ENCODE results near the gene NEDD1.

The NEDD1 gene

GRCh38 chr12:96906849-96907670 is at the start of gene NEDD1:
Gene NEDD1, plus strand, starts transcription at chr12:96907257. Its CDS starts 2,503 bp downstream, at chr12:96909760.
- peak; percentile 5 for DNase-seq

GRCh38 chr12:96858162-96858561 is 48.9 kb upstream of the NEDD1 start:
- DNase-seq = no peak

GRCh38 chr12:96861656-96862055 is 45.4 kb upstream of the NEDD1 start:
- no peak for DNase-seq

- DNase-seq = no peak
Observed at GRCh38 chr12:96862326-96862725, 44.7 kb upstream of the NEDD1 start.

GRCh38 chr12:96864335-96864734 is 42.7 kb upstream of the NEDD1 start:
- no peak for DNase-seq

GRCh38 chr12:96866801-96867590 is 40.1 kb upstream of the NEDD1 start:
- no peak for DNase-seq

- no peak for DNase-seq
Observed at GRCh38 chr12:96870946-96871345, 36.1 kb upstream of the NEDD1 start.

GRCh38 chr12:96872961-96873360 is 34.1 kb upstream of the NEDD1 start:
- no peak for DNase-seq

GRCh38 chr12:96874211-96874610 is 32.8 kb upstream of the NEDD1 start:
- DNase-seq = no peak

- no peak for DNase-seq
Observed at GRCh38 chr12:96876966-96877365, 30.1 kb upstream of the NEDD1 start.

- no peak for DNase-seq
Observed at GRCh38 chr12:96878704-96879103, 28.4 kb upstream of the NEDD1 start.

GRCh38 chr12:96879301-96879700 is 27.8 kb upstream of the NEDD1 start:
- no peak for DNase-seq

GRCh38 chr12:96880220-96880619 is 26.8 kb upstream of the NEDD1 start:
- no peak for DNase-seq

GRCh38 chr12:96881608-96882007 is 25.4 kb upstream of the NEDD1 start:
- DNase-seq = no peak

- no peak for DNase-seq
Observed at GRCh38 chr12:96882862-96883261, 24.2 kb upstream of the NEDD1 start.

GRCh38 chr12:96883571-96883970 is 23.5 kb upstream of the NEDD1 start:
- no peak for DNase-seq

GRCh38 chr12:96886998-96887677 is 19.9 kb upstream of the NEDD1 start:
- no peak for DNase-seq

- no peak for DNase-seq
Observed at GRCh38 chr12:96889273-96889933, 17.7 kb upstream of the NEDD1 start.

- no peak for DNase-seq
Observed at GRCh38 chr12:96890331-96890730, 16.7 kb upstream of the NEDD1 start.

- DNase-seq = no peak
Observed at GRCh38 chr12:96892104-96892503, 15.0 kb upstream of the NEDD1 start.

- no peak for DNase-seq
Observed at GRCh38 chr12:96897421-96897820, 9.6 kb upstream of the NEDD1 start.

GRCh38 chr12:96901175-96901574 is 5.9 kb upstream of the NEDD1 start:
- DNase-seq = no peak

GRCh38 chr12:96902076-96902475 is 5.0 kb upstream of the NEDD1 start:
- DNase-seq = no peak
